HG03159 (cell line): ENCODE data around the gene DLX3.

Experiments
- ATAC-seq: cut with Tn5 transposase; IDR thresholded peaks from one replicate; pipeline ENCODE4 v1.9.1; 2021; ENCODE audit warnings: mild to moderate bottlenecking, moderate library complexity; ENCODE audit not compliant: unreplicated experiment

The DLX3 gene

GRCh38 chr17:49992933-49993422 is 2.0 kb downstream of the DLX3 start:
- no peak for ATAC-seq

- no peak for ATAC-seq
Measured at GRCh38 chr17:49992191-49992932, 2.7 kb downstream of the DLX3 start.

DNA sequence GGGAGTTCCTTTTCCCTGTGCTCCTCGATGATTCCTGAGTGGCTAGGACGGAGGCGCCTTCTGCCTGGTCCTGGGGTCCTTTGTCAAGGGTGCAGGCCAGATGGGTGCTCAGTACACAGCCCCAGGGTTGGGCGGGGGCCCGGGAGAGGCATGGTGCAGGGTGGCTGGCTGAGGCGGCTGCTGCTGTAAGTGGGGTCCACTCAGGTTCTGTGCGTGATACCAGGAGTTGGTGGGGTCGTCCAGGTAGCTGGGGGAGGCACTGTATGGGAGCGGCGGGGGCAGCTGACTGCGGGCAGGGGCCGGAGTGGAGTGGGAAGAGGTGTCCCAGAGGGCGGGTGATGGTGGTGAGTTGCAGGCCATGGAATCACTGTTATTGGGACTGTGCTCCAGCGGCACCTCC is 3.6 kb downstream of the DLX3 start:
- no peak for ATAC-seq

DNA sequence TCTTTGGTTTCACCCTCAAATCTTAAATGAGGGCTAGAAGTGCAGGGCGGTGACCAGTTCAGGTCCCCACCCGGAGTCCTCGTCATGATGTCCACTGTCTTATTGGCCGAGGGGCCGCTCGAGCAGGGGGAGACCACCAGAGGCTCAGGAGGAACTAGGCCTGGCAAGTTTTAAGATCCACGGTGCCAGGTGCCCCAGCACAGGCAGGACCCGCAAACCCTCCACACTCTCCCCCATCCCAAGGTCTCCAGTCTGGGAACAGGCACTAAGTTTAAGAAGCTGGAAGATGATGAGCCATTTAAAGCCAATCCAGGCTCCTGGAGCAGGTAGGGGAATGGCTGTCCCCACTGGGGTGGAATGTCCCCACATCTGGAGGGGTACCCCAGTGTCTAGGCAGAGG is 4.1 kb downstream of the DLX3 start:
- ATAC-seq: no peak

GRCh38 chr17:49990331-49990730 is 4.7 kb downstream of the DLX3 start:
- no peak for ATAC-seq

- no peak for ATAC-seq
Measured at GRCh38 chr17:49989518-49989880, 5.5 kb downstream of the DLX3 start.

- no peak for ATAC-seq
Measured at GRCh38 chr17:49987681-49988441, 7.2 kb downstream of the DLX3 start.

GRCh38 chr17:49987290-49987585 is 7.8 kb downstream of the DLX3 start:
- no peak for ATAC-seq

- no peak for ATAC-seq
Measured at GRCh38 chr17:49986396-49987289, 8.4 kb downstream of the DLX3 start.

- ATAC-seq: no peak
Measured at GRCh38 chr17:49985310-49985990, 9.6 kb downstream of the DLX3 start.

DNA sequence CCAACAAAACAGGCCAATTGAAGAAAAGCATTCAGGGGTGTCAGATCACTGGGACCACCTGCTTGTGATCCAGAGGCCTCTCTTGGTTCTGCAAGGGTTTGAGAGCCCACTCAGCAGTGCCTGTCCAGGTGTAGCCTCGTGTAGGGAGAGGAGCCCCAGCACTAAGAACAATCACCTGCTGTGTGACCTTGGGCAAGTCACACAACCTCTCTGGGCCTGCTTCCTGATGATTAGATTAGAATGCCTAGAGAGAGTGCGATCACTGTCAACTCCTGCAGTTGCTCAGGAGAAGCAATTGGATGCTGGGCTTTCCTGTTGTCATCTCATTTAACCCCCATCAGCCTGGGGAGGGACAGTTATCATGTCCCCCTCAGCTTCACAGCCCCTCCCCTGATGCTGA is 10.2 kb downstream of the DLX3 start:
- ATAC-seq: no peak

- no peak for ATAC-seq
Measured at GRCh38 chr17:49984283-49984682, 10.7 kb downstream of the DLX3 start.

DNA sequence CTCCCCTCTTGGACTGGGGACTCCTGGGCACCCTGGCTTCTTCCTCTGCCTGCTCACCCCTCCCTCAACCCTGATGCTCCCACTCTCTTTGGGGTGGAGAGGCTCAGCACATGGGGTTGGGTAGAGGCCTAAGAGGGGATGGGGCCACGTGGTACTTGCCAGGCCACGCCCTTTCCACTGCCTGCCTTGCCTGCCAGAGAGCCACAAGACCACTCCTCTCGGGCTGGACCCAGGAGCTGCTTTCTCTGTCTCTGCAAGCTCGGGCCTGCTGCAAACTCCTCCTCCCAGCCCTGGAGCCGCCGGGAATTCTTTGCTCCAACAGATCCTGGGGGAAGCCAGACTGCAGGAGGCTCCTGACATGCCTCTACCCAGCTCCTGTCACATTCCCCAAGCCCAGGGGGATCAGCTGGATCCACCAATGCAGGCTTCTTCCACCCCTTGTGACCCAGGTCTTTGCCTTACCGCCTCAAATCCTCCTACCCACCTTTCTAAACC is 14.3 kb downstream of the DLX3 start:
- ATAC-seq: no peak

DNA sequence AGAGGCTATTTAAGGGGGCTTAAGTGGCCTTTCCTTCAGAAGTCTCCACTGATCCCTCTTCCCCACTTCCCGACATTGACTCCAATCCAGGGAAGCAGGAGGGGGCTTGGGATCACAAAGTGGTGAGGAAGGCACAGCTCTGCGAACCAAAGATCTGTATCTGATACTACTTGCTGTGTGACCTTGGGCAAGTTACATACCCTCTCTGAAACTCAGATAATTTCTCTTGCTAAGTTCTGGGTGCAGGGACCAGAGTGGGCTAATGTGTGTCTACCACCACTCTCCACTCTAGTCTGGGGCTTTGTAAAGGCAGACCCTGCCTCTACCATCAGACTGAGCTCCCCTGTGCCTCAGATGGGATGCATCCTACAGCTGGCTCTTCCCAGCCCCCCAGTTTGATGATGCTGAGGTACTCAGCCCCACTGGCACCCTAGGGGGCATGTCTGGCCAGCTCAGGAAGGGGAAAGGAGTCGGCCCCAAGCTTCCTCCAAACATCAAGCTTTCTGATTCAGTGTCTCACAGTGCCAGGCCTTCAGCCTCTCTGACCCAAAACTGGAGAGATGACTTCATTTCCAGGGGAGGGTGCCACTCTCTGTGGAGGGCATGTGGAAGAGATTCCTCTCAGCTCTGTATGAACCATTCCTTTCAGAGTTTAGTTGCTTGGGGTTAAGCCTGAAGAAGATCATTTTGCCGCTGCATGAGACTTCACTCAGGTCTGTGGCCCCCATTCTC is 15.1 kb downstream of the DLX3 start:
- ATAC-seq: no peak

DNA sequence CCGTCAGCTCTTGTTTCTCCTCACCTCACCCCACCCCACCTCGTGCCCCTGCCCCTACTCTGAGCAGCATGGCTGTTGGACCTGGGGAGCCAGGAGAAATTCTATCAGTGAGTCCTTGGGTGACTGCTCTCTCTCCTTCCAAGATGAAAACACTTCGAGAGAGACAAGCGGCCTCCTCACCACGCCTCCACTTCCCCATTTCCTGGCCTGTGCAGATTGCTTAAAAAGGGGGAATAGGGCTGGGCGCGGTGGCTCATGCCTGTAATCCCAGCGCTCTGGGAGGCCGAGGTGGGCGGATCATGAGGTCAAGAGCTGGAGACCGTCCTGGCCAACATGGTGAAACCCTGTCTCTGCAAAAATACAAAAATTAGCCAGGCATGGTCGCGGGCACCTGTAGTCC is 16.5 kb downstream of the DLX3 start:
- no peak for ATAC-seq

DNA sequence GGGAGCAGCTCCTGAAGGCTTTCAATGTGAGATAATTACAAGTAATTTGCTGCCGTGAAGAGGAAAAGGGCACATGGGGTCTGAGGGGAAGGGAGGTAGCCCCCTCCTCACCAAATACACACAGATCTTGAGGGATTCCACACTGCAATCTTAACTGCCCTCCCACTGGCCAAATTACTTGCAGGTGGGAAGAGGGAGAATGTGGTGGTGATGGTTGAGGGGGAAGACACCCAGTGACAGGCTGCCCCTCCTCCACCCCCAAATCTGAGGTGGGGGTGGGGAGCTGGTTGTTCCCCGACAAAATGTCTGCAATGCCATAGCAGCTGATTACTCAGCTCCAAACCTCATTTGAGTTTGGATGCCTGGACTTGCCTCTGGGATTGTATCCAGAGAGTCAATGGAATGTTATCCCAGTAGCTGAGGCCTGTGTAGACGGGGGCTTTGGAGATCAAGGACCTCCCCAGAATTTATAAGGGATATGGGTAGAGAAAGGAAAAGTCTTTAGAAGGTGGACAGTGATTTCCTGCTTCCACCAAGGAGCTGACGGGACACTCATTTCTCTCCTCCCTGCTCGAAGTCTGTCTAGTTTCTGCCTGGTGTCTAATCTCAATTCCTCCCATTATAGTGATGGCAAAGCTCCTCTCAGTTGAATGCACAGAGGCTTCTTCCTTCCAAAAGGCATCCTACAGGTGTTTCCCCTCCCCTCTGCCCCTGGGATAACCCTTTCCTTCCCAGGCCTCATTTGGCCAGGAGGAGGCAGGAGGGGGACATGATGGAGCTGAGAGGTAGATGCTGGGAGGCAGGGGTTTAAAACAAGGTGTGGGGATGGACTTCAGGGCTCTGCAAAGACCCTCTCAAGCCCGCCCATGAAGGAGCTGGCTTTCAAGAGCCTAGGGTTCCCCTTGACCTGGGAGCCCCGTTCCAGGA is 17.3 kb downstream of the DLX3 start:
- no peak for ATAC-seq

- ATAC-seq: no peak
Measured at GRCh38 chr17:49976828-49977202, 18.2 kb downstream of the DLX3 start.

DNA sequence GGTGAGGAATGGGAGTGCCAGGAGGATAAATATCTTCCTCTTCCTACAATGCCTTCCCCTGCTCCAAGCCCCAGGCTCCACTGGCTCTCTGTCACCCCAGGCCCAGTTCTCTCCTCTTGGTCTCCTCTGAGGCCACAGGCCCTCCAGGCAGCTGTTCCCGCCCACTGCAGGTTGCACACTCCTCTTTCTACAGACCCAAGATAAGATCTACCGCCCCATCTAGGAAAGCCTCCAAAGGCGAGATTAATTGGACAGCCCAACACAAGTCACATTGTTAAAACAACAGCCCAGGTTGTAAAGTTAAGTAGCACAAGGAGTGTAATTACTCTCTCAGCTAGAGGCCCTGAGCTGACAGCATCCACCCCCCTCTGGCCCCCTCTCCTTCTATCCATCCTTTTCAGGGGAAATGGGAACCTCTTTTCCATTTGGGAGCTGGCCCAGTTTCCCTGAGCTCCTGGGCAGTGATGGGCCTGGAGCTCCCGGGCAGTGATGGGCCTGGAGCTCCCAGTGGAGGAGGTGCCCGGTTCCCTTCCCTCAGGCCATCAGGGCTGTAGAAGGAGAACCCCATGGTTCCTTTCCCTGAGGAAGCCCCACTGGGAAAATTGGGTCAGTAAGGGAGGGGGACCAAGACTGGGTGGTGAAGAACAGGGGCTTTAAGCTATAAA is 18.7 kb downstream of the DLX3 start:
- ATAC-seq: no peak

GRCh38 chr17:49975531-49975930 is 19.5 kb downstream of the DLX3 start:
- ATAC-seq: no peak
